H1 (cell line): ENCODE measurements around the gene WDR7. TPM values are rescaled to one million over a fixed set of nuclear protein-coding genes. Genes with fewer than 3 reads are reported as not detected.

Source experiments
- CTCF ChIA-PET: fragments of 300-600 bp; sonication (Branson Sonifier 250); formaldehyde crosslinking; loops from one replicate; lab custom pipeline; 2021; ENCODE audit not compliant: partially characterized antibody; lab: Charles Lee
- POLR2A ChIA-PET: fragments of 300-600 bp; sonication (Branson Sonifier 250); formaldehyde crosslinking; loops from one replicate; lab custom pipeline; 2021; ENCODE audit warnings: inconsistent platforms; ENCODE audit not compliant: partially characterized antibody; lab: Charles Lee
- DNase-seq, 2 experiments: peaks; one replicate each; pipeline versions ENCODE4 v3.0.0 to v3.0.0-alpha.2; 2010 to 2022; ENCODE audit warnings: low spot score in 2 of 2, low read depth in 1 of 2, mixed read lengths in 1 of 2
- FAIRE-seq: peaks from 2 replicates; lab custom pipeline; 2011; peaks lifted over from hg19 to GRCh38; lab: Jason Lieb, UNC
- H2AFZ ChIP-seq: 2 replicates; pipeline ENCODE4 v1.8.1; 2012; ENCODE audit warnings: low read length, inconsistent platforms
- H2AK5ac ChIP-seq: 2 replicates; pipeline ENCODE4 v1.6.1; 2013; ENCODE audit warnings: low read depth, low read length
- H2BK120ac ChIP-seq: replicated peaks from 2 replicates; pipeline ENCODE3; 2013; ENCODE audit warnings: low read depth, low read length, inconsistent platforms
- H2BK12ac ChIP-seq: 2 replicates; pipeline ENCODE4 v1.6.1; 2013; ENCODE audit warnings: low read depth, low read length
- H2BK15ac ChIP-seq: 2 replicates; pipeline ENCODE4 v1.6.1; 2013; ENCODE audit warnings: low read length
- H2BK20ac ChIP-seq: 2 replicates; pipeline ENCODE4 v1.6.1; 2013; ENCODE audit warnings: low read length
- H2BK5ac ChIP-seq: 2 replicates; pipeline ENCODE4 v1.6.1; 2013; ENCODE audit warnings: low read depth, low read length
- H3K14ac ChIP-seq: 2 replicates; pipeline ENCODE4 v1.6.1; 2013; ENCODE audit warnings: inconsistent platforms; ENCODE audit not compliant: insufficient read length
- H3K18ac ChIP-seq: 2 replicates; pipeline ENCODE4 v1.6.1; 2013; ENCODE audit warnings: low read length; ENCODE audit errors: extremely low read depth
- H3K23ac ChIP-seq: 2 replicates; pipeline ENCODE4 v1.6.1; 2013; ENCODE audit warnings: inconsistent platforms; ENCODE audit not compliant: insufficient read length
- H3K23me2 ChIP-seq: 2 replicates; pipeline ENCODE4 v1.6.1; 2013; ENCODE audit warnings: low read depth, low read length
- H3K27ac ChIP-seq: 2 replicates; pipeline ENCODE4 v1.6.1; 2011; ENCODE audit warnings: low read depth, low read length, inconsistent platforms
- H3K27me3 ChIP-seq, 4 experiments: replicated peaks in 1 of 4; 1 replicate in 1 of 4; 2 replicates in 3 of 4; pipeline versions ENCODE4 v1.6.1 to v1.8.1; 2011 to 2013; ENCODE audit warnings: low read length in 3 of 4, mild to moderate bottlenecking in 3 of 4, inconsistent platforms in 2 of 4, mixed read lengths in 2 of 4, moderate library complexity in 1 of 4; ENCODE audit not compliant: control insufficient read depth in 3 of 4, insufficient read depth in 3 of 4; ENCODE audit errors: extremely low read depth in 1 of 4
- H3K36me3 ChIP-seq, 4 experiments: 2 replicates each; pipeline versions ENCODE4 v1.6.1 to v1.8.1; 2011 to 2013; ENCODE audit warnings: mild to moderate bottlenecking in 4 of 4, low read length in 3 of 4, moderate library complexity in 2 of 4, control low read depth in 1 of 4, inconsistent platforms in 1 of 4; ENCODE audit not compliant: insufficient read depth in 4 of 4, control insufficient read depth in 2 of 4
- H3K4ac ChIP-seq: replicated peaks from 2 replicates; pipeline ENCODE3; 2013; ENCODE audit warnings: low read length, low read depth, mixed read lengths, inconsistent platforms; ENCODE audit not compliant: insufficient read length
- H3K4me1 ChIP-seq, 4 experiments: replicated peaks in 1 of 4; 1 replicate in 1 of 4; 2 replicates in 3 of 4; pipeline versions ENCODE4 v1.6.1 to v1.8.1; 2011 to 2013; ENCODE audit warnings: low read length in 3 of 4, inconsistent platforms in 2 of 4, mixed read lengths in 1 of 4; ENCODE audit not compliant: insufficient read depth in 4 of 4, control insufficient read depth in 3 of 4
- H3K4me2 ChIP-seq, 2 experiments: 2 replicates each; pipeline versions ENCODE4 v1.6.1 to v1.8.1; 2011 to 2013; ENCODE audit warnings: low read depth in 2 of 2, low read length in 2 of 2, control low read depth in 1 of 2, inconsistent platforms in 1 of 2, mild to moderate bottlenecking in 1 of 2; ENCODE audit not compliant: insufficient read depth in 1 of 2
- H3K4me3 ChIP-seq, 4 experiments: fragments of 200-600, 300-600 bp in 1 of 4; sonication (generic), shearing (Covaris generic), sonication (Bioruptor Twin) in 1 of 4; 2 replicates each; pipeline versions ENCODE4 v1.5.1 to v1.8.1; 2011 to 2016; ENCODE audit warnings: low read length in 4 of 4, low read depth in 3 of 4, control low read depth in 2 of 4, inconsistent platforms in 2 of 4, mild to moderate bottlenecking in 2 of 4, mixed read lengths in 1 of 4, moderate library complexity in 1 of 4; ENCODE audit not compliant: insufficient read depth in 2 of 4; ENCODE audit errors: extremely low read depth in 1 of 4
- H3K56ac ChIP-seq: replicated peaks from 2 replicates; pipeline ENCODE3; 2013; ENCODE audit warnings: low read depth, mild to moderate bottlenecking, mixed read lengths, low read length, inconsistent platforms; ENCODE audit not compliant: insufficient read length
- H3K79me1 ChIP-seq: 2 replicates; pipeline ENCODE4 v1.6.1; 2013; ENCODE audit warnings: low read depth, low read length, control low read depth
- H3K79me2 ChIP-seq, 2 experiments: 2 replicates each; pipeline versions ENCODE4 v1.6.1 to v1.8.1; 2012 to 2013; ENCODE audit warnings: low read length in 2 of 2, mild to moderate bottlenecking in 2 of 2, inconsistent platforms in 1 of 2; ENCODE audit not compliant: insufficient read depth in 2 of 2, control insufficient read depth in 1 of 2
- H3K9ac ChIP-seq, 4 experiments: replicated peaks in 1 of 4; 1 replicate in 1 of 4; 2 replicates in 3 of 4; pipeline versions ENCODE4 v1.6.1 to v1.8.1; 2011 to 2013; ENCODE audit warnings: low read depth in 3 of 4, low read length in 3 of 4, control low read depth in 2 of 4, mild to moderate bottlenecking in 2 of 4, moderate library complexity in 2 of 4, inconsistent platforms in 1 of 4; ENCODE audit errors: extremely low read depth in 1 of 4
- H3K9me3 ChIP-seq, 2 experiments: 2 replicates each; pipeline versions ENCODE4 v1.6.1 to v1.8.1; 2012 to 2013; ENCODE audit warnings: mild to moderate bottlenecking in 2 of 2, moderate library complexity in 2 of 2, control low read depth in 1 of 2, inconsistent platforms in 1 of 2, low read depth in 1 of 2, low read length in 1 of 2, mixed read lengths in 1 of 2; ENCODE audit not compliant: insufficient read depth in 2 of 2
- H4K20me1 ChIP-seq, 2 experiments: replicated peaks in 1 of 2; 2 replicates each; pipeline versions ENCODE3 to v1.8.1; 2011 to 2013; ENCODE audit warnings: inconsistent platforms in 2 of 2, low read length in 2 of 2, mild to moderate bottlenecking in 1 of 2; ENCODE audit not compliant: insufficient read depth in 2 of 2, control insufficient read depth in 1 of 2
- H4K5ac ChIP-seq: 2 replicates; pipeline ENCODE4 v1.6.1; 2013; ENCODE audit warnings: low read length, low read depth, mixed read lengths, inconsistent platforms; ENCODE audit not compliant: insufficient read length
- H4K8ac ChIP-seq: 2 replicates; pipeline ENCODE4 v1.8.0; 2013; ENCODE audit warnings: mild to moderate bottlenecking, moderate library complexity, low read length, inconsistent platforms; ENCODE audit not compliant: insufficient read depth; ENCODE audit errors: extremely low read depth
- H4K91ac ChIP-seq: replicated peaks from 2 replicates; pipeline ENCODE3; 2013; ENCODE audit warnings: low read length, mixed read lengths, inconsistent platforms; ENCODE audit not compliant: insufficient read length
- GTF2F1 ChIP-seq: IDR thresholded peaks from 2 replicates; pipeline ENCODE4 v1.6.1; 2012; ENCODE audit warnings: low read depth, low read length, improper control_type of control experiment, borderline replicate concordance
- SIN3A ChIP-seq, 2 experiments: IDR thresholded peaks in 1 of 2; conservative IDR thresholded peaks in 1 of 2; 2 replicates each; pipeline ENCODE4 v1.6.1; 2011 to 2012; ENCODE audit warnings: low read length in 2 of 2, improper control_type of control experiment in 1 of 2, low read depth in 1 of 2, mild to moderate bottlenecking in 1 of 2
- WGBS, 2 experiments: shearing (Covaris generic) in 1 of 2; methylation state at CpG; one replicate each; pipeline versions ENCODE4 v1.1.6 to v1.1.7; 2013 to 2015; ENCODE audit warnings: low lambda C conversion rate in 2 of 2, mixed read lengths in 2 of 2, inconsistent platforms in 1 of 2, low coverage in 1 of 2, missing lambda C conversion rate in 1 of 2; ENCODE audit not compliant: insufficient replicate concordance in 2 of 2, insufficient coverage in 1 of 2, insufficient read length in 1 of 2; ENCODE audit errors: extremely low coverage in 1 of 2, missing lambda C conversion rate in 1 of 2; 5-methylcytosine and 5-hydroxymethylcytosine counted together
- polyA plus RNA-seq, 7 experiments: library from polyadenylated mRNA; depleted of rRNA in 3 of 7; stranded (reverse) in 5 of 7; unstranded in 2 of 7; fragments of >200 nt in 5 of 7; fragments of 200-250 nt in 2 of 7; gene quantifications; 1 replicate in 5 of 7; 2 replicates in 1 of 7; 4 replicates in 1 of 7; pipeline versions ENCODE4 v1.2.1 to v1.2.3, GENCODE V29; 2011 to 2013; ENCODE audit warnings: missing spikeins in 2 of 7, mixed read lengths in 2 of 7
- total RNA-seq: library from RNA; stranded (reverse); fragmentation: NEBNext Ultra II Directional; extraction: Animal tissue kit (Norgen Biotek cat#: 25700); gene quantifications from 2 replicates; pipeline ENCODE4 v1.2.1, GENCODE V29; 2021

The WDR7 gene
- total and polyA plus RNA-seq, 2 of the 8 experiments (the other 6 are each of a cell fraction or from before 2014, with no cell fraction given), result 5.5 to 15.2 TPM

DNA sequence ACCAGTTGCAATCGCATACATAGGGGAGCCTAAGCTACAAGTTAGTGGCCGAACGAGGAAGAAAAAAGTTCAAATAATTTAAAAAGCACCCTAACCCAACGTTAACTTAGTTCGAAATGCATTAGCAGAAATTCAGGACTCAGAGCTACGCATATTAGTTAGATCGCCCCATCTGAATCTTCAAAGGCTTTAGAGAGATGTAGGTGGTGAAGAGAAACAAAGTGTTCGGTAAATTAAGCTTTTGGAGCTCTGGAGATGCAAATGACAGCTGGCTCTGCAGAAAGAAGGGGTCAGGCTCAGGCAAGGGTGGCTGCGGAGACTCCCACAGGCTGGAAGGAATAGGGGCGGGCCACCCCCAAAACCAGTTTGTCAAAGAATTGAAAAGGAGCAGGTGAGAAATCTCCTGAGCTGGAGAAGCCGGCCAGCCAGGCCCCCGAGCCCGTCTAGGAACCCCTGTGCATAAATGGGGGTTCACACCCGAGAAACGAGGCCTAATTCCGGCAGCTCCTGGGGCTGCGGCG, 13.4 kb upstream of the WDR7 start:
- no peak overlapping the region for H3K14ac ChIP-seq
- DNase-seq (no peak), FAIRE-seq (no peak)
- H3K79me1 ChIP-seq, result peaks cover 2% of the 10 kb centered on the region
- WGBS, 2 experiments, result 3% methylated on average over 18 of the region's 18 CpGs; no CpG with 5 or more reads in 1 of the 2 experiments
- ChIA-PET CTCF (interaction anchor here (0.8 to 1.1 kb wide), 3 partner anchors 10 to 1362 kb away, joined by 3 to 5 read pairs (median 3); no protein-coding TSS in a partner anchor), POLR2A (interaction anchor here (0.8 to 3.8 kb wide), 10 partner anchors 10 to 68 kb away, joined by 3 to 23 read pairs (median 3); partner anchors contain the start of gene WDR7)
- H3K18ac ChIP-seq, result no peak overlapping the region
- H3K4me3 ChIP-seq, result peak overlapping the region; percentile 87 to 97 (median 92)
- peaks cover 0 to 2% (median 0%) of the 10 kb centered on the region in 4 experiments; a peak in 1 of 8 replicates for H3K36me3 ChIP-seq
- H4K20me1 ChIP-seq, result peaks cover 3 to 10% of the 10 kb centered on the region in 2 experiments
- 0 out of 2 replicates have a peak overlapping the region, but pooled peaks have one; percentile 41 for H2BK12ac ChIP-seq
- H2BK20ac ChIP-seq, result no peak overlapping the region
- H3K4ac ChIP-seq, result peak overlapping the region; percentile 48
- peaks cover 6% of the 10 kb centered on the region for H3K23me2 ChIP-seq
- H3K4me1 ChIP-seq, result no peaks in the 10 kb centered on the region; a peak in 1 of 7 replicates
- H3K56ac ChIP-seq, result peak overlapping the region; percentile 94
- H2AK5ac ChIP-seq, result peak overlapping the region; percentile 82; the same call in 1 of the 2 replicates
- no peak overlapping the region for H2BK120ac ChIP-seq
- H4K91ac ChIP-seq, result peak overlapping the region; percentile 83
- H3K79me2 ChIP-seq, result peaks cover 18 to 55% of the 10 kb centered on the region in 2 experiments
- H3K27ac ChIP-seq, result peak overlapping the region; percentile 88
- H2AFZ ChIP-seq, result 0 out of 2 replicates have a peak overlapping the region, but pooled peaks have one; percentile 61
- peak overlapping the region; percentile 89 for H2BK5ac ChIP-seq
- no peak overlapping the region for H2BK15ac ChIP-seq
- 0 out of 7 replicates have a peak, but pooled peaks cover 0 to 2% (median 0%) of the 10 kb centered on the region in 4 experiments for H3K27me3 ChIP-seq
- H3K9ac ChIP-seq, result peak overlapping the region; percentile 83 to 97 (median 94)
- peak overlapping the region; percentile 75 for H4K5ac ChIP-seq
- H3K4me2 ChIP-seq, result peak overlapping the region; percentile 85 to 94
- TF ChIP-seq SIN3A (conservative IDR thresholded peaks at IDR 0.05 in 1 of 2, IDR thresholded peaks at IDR 0.05 in 1 of 2; ENCODE audit: low read depth in 1 of 2, low read length in 2 of 2), result 0 out of 4 replicates have a peak, but pooled peaks of 1 of the 2 experiments have one; percentile 21
- no peak for TF ChIP-seq GTF2F1
- no peaks in the 10 kb centered on the region for H3K9me3 ChIP-seq
- no peak overlapping the region for H3K23ac ChIP-seq
- peak overlapping the region; percentile 90; the same call in 1 of the 2 replicates for H4K8ac ChIP-seq
